NCI-H446 (cell line): Measurements from ENCODE around the gene PCDHB10.
"Not testable (repeated sequence)": the region's sequence is repeated elsewhere in the genome, so short reads cannot be mapped to it uniquely, and the experiment has no call there.

Experiments used
- DNase-seq, 2 experiments: peaks; one replicate each; lab custom pipeline; 2025; lab: John Stamatoyannopoulos, UW

The PCDHB10 gene

GRCh38 chr5:141192110-141192725, at the start of gene PCDHB10:
Gene PCDHB10, plus strand, starts transcription at chr5:141192353. Its CDS starts 200 bp downstream, at chr5:141192553.
- DNase-seq = peak; percentile 4 to 58

- DNase-seq = peak; percentile 2 to 57
Measured at GRCh38 chr5:141149812-141150211, 42.3 kb upstream of the PCDHB10 start, which contains the start of gene PCDHB6. Gene PCDHB6, plus strand, starts transcription at chr5:141150057. Its CDS starts 201 bp downstream, at chr5:141150258.

GRCh38 chr5:141150224-141150992, 41.7 kb upstream of the PCDHB10 start:
- no peak for DNase-seq

GRCh38 chr5:141150993-141151325, 41.2 kb upstream of the PCDHB10 start:
- DNase-seq = no peak

- not testable (repeated sequence) for DNase-seq
Measured at GRCh38 chr5:141151632-141152031, 40.5 kb upstream of the PCDHB10 start.

GRCh38 chr5:141152096-141152495, 40.1 kb upstream of the PCDHB10 start:
- not testable (repeated sequence) for DNase-seq

GRCh38 chr5:141155540-141156374, 36.4 kb upstream of the PCDHB10 start:
- DNase-seq = peak in 1 of 2 experiments; percentile 44

- DNase-seq = not testable (repeated sequence)
Measured at GRCh38 chr5:141157356-141157755, 34.8 kb upstream of the PCDHB10 start.

- DNase-seq = not testable (repeated sequence)
Measured at GRCh38 chr5:141157901-141158300, 34.3 kb upstream of the PCDHB10 start.

GRCh38 chr5:141172381-141173204, 19.6 kb upstream of the PCDHB10 start, which contains the start of gene PCDHB7:
Gene PCDHB7, plus strand, starts transcription at chr5:141172644. Its CDS starts 192 bp downstream, at chr5:141172836.
- DNase-seq = peak; percentile 37 to 47

- not testable (repeated sequence) for DNase-seq
Measured at GRCh38 chr5:141174291-141175104, 17.7 kb upstream of the PCDHB10 start.

- no peak for DNase-seq
Measured at GRCh38 chr5:141175933-141176332, 16.2 kb upstream of the PCDHB10 start.

GRCh38 chr5:141177577-141178191, 14.5 kb upstream of the PCDHB10 start, which contains the start of gene PCDHB8:
Gene PCDHB8, plus strand, starts transcription at chr5:141177790. Its CDS starts 245 bp downstream, at chr5:141178035.
- peak in 1 of 2 experiments; percentile 16 for DNase-seq

- DNase-seq = not testable (repeated sequence)
Measured at GRCh38 chr5:141179371-141179770, 12.8 kb upstream of the PCDHB10 start.

- DNase-seq = not testable (repeated sequence)
Measured at GRCh38 chr5:141179876-141180275, 12.3 kb upstream of the PCDHB10 start.

- DNase-seq = no peak
Measured at GRCh38 chr5:141180313-141180712, 11.8 kb upstream of the PCDHB10 start.

GRCh38 chr5:141182248-141182647, 9.9 kb upstream of the PCDHB10 start, which contains the start of gene PCDHB16:
Gene PCDHB16, plus strand, starts transcription at chr5:141182387. Its CDS starts 173 bp downstream, at chr5:141182560.
- peak in 1 of 2 experiments; percentile 2 for DNase-seq

GRCh38 chr5:141184117-141184855, 7.9 kb upstream of the PCDHB10 start:
- not testable (repeated sequence) for DNase-seq
